ENCODE measurements around the gene MACROD2.

The MACROD2 gene

DNA sequence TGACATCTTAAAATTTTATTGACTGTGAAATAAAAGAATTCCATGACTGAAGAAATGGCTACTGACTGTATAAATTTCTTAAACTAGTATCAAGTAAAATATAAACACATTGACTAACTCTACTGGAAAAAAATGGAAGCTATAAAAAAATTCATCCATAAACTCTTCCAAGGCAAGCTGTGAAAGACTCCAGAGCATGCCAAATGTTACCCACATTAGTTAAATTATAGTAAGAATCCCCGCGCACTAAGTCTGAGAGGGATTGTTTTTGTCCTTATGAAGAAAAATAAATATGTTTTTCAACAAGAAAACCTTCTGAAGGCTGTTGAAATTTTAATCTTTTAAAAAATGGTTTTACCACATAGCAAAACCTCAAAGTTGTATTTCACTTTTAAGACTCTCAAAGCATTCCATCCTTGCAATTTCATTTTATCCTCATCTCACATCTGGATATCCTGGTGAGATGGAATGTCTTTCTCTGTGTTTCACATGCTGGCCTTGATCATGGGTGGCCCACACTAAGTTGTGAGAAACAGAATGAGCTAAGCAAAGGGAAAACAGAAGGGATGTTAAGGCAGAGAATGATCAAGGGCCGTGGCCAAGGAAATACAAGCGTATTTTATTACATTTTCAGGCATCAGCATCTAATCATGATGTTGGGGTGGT, 1845.5 kb downstream of the MACROD2 start:
- no peak for DNase-seq (ENCODE audit: low read depth, low spot score)

DNA sequence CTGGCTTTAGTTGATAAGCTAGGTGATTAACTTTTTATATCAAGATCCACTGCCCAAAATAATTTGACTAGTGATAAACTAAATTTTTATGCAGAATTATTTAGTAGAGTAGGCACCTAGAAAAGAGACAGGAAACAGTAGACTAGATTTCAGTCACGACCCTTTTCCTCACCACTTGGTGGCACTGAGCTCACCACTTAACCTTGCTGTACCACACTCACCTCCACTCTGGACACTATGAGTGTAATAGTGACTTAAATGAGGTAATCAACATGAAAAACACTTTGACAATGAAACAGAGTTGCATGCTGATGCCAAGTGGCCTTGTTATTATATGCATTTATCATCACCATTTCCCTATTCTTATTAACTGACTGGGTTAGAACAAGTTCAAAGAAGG, 1847.6 kb downstream of the MACROD2 start:
- no peak for DNase-seq (ENCODE audit: low read depth, low spot score)

DNA sequence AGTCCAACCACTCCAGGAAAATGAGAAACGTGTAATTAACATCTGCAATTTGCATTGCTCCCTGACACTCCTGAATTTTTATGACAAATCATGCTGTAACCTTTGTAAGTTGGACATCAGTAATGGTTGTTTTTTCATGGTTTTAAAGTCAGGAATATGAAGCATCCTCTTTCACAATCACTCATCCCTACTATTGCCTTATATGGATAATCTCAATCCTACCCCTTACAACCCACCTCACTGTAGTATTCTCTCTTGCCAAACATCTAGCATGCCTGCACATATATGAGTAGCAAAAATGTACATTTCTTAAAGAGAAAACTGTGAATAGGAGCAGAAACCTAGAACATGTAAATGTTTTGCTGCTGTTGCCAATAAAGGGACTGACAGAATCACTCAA, 1848.5 kb downstream of the MACROD2 start:
- no peak for DNase-seq (ENCODE audit: low read depth, low spot score)

DNA sequence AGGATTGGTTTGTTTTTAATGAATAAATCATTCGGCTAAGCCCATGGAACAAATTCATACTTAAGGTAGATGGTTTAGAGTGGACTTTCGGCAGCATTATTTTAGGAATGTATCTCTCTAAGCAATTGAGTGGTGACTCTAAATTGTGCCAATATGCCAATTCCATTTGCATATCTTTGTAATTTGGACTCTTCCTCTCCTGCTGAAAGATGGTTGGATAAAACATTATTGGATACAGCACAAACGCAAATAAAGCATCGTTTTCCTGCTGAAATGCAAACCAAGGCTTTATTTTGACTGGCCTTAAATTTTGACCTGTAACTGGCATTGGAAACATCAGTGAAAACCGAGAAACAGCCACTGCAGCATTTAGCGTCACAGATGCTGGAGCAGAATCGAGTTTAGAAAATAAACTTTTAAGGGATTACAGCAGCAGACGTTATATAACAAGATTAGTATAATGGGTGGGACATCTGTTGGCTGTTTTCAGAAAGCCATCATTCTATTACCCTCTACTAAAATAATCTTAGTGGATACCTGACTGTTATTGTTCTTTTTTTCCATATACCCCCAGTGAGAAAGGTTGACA, 1852.0 kb downstream of the MACROD2 start:
- DNase-seq (ENCODE audit: low read depth, low spot score), result no peak

DNA sequence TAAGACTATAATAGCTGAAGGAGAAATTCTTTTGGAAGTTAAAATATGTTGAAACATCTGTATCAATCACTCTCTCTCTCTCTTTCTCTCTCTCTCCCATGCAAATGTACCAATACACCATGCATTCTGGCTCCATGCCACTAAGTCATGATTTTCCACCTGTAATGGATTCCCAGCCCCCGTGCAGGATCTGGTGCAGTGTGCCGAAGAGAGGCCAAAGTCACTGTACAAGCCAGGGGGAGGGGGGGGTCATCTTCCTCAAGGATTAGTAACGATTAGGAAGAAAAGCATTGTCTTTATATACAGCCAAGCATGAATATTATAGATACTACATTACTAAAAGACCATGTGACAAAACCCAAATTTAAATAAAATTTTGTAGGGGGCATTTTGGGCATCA, 1852.8 kb downstream of the MACROD2 start:
- DNase-seq (ENCODE audit: low read depth, low spot score), result no peak

DNA sequence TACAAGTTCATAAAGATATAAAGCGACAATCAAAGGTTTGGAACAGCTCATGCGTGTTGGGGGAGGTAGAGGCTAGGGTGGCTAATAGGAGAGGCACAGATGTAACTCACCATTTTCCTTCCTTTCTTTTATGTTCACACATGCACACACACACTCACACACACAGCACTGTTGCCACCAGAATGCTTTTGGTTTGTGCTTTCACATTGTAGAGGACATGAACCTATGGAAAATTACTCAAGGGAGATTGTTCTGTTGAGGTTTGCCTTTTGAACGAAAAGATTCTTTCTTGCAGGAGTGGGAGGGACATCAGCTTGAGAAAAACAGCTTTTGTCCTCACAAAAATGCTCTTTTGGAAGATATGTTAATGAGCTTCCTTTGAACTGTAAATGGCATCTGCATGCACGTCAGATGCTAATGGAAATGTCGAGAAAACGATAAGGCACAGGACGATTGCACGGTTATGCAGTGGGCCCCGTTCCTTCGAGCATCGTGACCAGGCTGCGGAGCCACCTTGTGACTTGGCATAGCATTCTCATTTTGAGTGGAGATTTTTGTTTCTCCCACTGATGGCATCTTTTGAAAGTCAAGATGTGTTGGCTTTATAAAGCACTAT, 1853.8 kb downstream of the MACROD2 start:
- no peak for DNase-seq (ENCODE audit: low read depth, low spot score)

DNA sequence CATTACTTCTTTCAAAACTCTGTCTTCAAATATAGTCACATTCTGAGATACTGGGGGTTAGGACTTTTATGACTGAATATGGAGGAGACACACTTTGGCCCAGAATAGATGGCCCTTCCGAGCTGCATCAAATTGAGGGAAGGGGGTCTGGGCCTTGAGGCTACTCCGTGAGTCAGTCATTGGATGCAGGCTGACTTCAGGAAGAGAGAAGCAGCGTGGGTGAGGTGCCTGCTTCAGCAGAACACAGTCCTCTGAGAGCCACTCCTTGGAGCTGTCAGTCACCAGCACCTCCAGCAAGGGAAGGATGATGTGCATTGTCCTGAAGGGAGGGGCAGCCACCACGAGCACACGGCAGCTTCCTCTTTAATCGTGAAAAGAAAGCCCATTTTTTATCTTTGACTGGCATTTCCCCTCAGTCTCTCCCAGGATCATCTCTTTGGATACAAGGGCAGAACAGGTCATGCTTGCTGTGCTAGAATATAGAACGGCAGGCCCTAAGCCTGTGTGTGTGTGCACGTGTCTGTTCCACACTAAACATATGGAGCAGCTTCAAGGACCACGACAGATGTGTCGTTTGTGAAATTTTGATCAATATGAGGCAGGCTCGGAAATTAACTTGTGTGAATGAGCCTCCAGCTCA, 1856.4 kb downstream of the MACROD2 start:
- DNase-seq (ENCODE audit: low read depth, low spot score), result no peak

DNA sequence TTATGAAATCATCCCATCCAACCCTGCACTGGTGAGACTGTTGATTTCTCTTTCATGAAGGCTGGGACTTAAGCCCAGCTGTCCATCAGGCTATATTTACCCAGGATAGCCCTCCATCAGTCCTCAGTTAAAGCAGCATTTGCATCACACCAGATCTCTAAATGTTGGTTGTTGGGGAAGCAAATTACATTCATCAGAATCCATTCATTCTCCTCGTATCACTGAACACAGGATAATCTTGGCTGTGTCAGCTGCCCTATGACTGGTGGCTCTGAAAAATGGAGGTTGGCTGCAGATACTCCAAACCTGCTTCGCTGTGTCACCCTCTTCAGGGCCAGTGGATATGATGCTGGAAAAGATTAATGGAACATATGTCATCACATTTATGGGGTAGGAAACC, 1859.6 kb downstream of the MACROD2 start:
- no peak for DNase-seq (ENCODE audit: low read depth, low spot score)

DNA sequence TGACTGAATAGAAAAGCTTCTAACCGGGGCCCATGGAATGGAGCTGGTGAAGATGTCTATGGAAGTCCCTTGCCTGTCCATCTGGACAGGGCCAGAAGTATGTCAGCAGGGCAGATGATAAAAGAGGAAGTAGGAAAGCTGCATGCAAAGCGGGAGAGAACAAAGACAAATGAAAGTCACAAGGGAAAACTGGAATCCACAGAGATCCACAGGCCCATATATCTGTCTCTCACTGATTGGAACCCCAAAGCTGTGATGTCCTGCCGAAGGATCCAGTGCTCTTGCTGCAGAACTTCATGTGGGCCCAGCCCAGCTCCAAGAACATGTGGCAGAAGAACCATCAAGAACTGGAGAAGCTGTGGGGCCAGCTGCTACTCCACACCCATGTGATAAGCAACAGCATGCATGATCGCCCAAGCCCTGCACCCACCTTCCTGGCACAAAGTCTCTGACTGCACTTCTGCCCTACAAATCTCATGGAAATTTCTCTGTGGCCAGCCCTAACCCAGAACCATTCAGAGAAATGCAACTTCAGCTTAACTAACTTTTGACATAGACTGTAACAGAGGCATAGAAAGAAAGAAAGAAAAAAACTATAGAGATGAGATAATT, 1862.0 kb downstream of the MACROD2 start:
- no peak for DNase-seq (ENCODE audit: low read depth, low spot score)

DNA sequence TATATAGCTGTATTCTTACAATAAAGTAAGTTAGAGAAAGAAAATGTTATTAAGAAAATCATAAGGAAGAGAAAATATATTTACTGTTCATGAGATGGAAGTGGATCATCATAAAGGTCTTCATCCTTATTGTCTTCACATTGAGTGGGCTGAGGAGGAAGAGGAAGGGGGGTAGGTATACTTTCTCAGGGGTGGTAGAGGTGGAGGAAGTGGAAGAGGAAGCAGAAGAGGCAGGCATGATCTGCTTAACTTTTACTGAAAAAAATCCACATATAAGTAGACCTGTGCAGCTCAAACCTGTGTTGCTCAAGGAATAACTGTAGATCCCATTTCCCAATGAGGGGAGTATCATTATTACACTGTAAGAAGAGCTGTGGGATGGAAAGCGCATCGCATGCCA, 1863.7 kb downstream of the MACROD2 start:
- DNase-seq (ENCODE audit: low read depth, low spot score), result no peak

DNA sequence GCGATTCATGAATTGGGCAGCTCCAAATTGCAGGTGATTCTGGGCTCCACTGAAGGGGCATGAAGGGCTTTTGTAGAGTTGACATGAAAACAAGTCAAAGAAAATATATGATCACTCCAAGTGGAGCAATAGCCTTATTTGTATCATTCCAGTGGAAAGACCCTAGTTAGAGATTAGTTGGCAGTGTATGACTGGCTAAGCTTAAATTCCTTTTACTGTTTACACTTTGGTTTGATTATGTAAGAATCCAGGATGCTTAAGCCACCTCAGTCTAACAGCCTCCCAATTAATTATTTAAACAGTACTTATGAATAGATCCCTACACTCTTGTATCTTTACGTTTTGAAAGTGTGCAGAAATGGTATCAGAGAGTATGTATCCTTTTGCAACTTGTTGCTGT, 1865.5 kb downstream of the MACROD2 start:
- no peak for DNase-seq (ENCODE audit: low read depth, low spot score)

DNA sequence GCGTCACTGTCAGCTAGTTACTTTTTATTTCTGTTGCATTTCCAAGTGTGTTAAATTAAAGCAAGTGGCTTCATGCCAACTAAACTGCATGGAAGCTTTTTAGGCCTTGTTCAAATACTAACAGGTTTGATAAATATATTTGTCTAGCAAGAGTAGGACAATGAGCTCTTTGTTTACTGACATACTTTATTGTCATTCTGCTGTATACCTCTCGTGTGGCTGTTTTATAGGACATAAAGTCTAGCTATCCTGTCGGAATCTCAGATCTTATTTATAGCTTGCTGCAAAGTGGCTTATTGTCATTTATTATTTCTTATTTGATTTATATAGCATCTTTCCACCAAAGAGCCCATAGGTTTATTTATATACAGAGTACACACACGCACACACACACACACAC, 1866.9 kb downstream of the MACROD2 start:
- no peak for DNase-seq (ENCODE audit: low read depth, low spot score)

DNA sequence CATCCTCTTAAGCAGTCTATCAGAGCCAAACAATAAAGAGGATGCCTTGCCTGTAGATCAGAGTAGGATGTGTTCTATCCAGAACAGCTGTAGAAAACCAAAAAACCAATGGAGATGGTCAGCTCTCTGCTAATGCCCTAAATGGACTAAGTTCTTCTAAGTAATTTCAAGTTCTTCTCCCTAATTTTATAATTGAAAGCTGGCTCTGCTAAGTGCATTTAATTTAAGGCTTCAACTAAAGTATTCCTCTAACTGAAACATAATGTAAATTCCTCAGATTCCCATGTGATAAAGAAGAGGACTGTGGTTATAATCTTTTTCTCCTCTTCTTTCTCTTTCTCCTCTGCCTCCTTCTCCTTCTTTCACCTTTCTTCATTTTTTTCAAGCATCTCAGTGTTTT, 1868.4 kb downstream of the MACROD2 start:
- DNase-seq (ENCODE audit: low read depth, low spot score), result no peak

DNA sequence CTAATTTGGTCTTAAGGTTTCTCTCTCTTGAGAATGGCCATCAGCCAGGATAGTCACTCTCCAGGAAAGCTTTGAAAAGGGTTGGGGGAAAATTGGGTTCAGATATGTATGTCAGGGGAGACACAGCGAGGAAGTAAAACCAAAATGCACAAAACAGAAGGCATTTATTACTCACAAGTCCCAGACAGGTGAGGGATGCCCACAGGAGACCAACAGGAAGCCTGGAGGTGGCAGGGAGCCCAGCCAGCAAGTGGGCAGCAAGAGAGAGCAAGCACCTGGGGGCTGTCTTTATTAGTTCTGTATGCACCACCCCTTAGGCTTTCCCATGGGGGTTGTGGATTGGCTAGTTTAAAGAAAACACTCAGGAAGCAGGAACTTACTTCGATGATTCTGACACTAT, 1870.2 kb downstream of the MACROD2 start:
- no peak for DNase-seq (ENCODE audit: low read depth, low spot score)

DNA sequence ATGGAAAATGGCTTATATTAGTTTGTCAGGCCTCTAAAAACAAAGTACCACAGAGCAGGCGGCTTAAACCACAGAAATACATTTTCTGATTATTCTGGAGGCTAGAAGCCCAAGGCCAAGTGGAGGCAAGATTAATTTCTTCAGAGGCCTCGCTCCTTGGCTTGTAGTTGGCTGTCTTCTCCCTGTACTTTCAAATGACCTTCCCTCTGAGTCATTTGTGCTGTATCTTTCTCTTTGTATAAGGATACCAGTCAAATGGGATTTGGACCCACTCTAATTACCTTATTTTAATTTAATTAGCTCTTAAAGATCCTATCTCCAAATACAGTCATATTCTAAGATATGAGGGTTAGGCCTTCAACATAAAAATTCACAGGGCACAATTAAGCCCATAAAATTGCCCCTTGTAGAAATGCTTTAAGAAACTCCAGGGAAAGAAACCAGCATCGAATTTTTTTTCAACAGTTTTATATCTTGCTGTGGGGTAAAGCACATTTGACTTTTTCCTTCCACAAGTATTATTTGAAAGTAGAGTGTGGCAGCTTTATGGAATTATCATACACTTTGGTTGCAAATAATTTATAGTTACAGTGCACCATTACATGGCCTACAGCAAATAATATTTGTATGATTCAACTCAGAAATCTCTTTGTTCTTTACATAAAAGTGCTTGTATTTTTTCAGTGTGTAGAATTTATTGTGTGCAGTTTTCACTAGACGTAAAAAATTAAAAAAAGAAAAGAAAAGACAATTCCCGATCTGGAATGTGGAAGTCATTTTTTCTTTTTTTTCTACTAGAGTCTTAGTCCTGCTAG, 1871.8 kb downstream of the MACROD2 start:
- DNase-seq (ENCODE audit: low read depth, low spot score), result no peak

DNA sequence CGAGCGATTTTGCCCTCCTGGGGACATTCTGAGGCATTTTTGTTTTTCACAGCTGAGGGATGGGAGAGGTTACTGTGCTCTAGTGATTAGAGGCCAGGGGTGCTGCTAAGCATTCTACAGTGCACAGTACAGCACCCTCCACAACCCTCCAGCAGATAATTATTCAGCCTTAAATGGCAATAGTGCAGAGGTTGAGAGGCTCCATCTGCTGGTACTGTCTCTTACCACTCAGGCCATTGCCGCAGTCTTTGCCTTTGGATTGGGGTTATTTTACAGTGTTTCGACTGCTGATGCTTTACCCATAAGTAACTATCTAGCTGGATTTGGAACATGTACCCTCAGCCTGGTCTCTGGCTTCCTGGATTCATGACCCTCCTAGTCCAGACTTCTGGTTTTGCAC, 1872.6 kb downstream of the MACROD2 start:
- no peak for DNase-seq (ENCODE audit: low read depth, low spot score)

DNA sequence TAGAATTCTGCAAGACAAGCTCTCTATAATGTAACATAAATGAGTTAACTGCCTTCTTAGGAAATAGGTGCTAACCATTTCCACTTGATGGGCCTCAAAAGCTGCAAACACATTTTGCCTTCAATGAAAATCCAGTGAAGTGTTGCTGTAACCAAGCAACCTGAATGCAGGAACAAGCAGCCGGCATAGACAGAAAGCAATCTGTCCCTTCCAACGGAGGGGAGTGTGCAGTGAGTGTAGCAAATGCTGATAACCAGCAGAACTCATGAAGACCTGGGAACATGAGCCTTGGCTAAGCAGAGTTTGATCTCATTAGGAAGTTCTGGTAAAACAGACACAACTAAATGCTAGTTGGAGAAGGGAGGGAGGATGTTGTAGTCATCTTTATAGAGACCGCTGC, 1880.1 kb downstream of the MACROD2 start:
- no peak for DNase-seq (ENCODE audit: low read depth, low spot score)

DNA sequence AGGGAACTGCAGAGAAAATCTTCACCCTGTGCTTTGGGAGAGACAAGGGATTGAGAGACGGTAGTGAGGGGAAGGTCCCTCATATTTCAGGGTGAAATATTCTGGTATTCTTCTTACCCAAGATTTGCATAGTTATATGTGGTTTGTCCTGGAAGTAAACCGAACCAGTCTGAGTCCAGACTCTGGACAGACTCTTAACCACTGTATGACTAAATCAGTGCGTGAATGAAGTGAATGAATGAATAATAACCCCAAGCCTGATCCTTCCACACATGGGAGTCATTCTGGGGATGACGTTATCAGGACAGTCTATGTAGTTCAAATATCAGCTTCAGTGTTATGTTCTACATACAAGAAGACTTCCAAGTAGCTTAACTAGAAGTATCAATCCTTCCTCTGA, 1887.2 kb downstream of the MACROD2 start:
- no peak for DNase-seq (ENCODE audit: low read depth, low spot score)

DNA sequence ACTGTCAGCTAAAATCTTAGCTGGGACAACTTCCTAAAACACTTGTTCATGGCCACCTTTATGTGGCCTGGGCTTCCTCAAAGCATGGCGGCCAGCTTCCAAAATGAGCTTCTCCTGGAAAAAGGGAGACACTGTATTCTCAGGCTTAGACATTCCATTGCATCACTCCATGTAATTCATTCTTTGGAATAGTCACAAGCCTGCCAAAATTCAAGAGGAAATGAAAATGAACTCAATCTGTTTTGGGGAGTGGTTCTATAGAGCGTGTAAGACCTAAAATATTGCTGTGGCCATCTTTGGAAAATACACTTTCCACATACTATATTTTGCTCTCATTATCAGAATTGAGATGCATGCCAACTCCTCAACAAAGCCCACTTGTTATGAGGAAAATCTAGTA, 1890.9 kb downstream of the MACROD2 start:
- DNase-seq (ENCODE audit: low read depth, low spot score), result no peak

DNA sequence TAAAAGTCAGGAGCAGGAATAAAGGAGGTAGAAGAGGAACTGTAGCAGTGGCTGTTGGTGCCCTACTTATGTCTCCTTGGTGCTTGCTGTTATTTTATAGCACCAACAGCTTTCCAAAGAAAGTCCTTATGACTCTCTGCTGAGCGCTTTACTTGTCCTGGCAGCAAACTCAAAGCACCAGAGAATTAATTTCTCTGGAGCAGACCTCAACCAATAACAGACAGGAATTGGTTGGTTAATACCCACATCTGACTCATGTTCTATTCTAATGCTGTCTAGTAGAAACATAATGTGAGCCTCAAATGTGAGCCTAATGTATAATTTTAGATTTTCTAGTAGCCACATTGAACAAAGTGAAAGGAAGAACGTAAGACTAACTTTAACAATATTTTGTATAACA, 1892.1 kb downstream of the MACROD2 start:
- no peak for DNase-seq (ENCODE audit: low read depth, low spot score)

DNA sequence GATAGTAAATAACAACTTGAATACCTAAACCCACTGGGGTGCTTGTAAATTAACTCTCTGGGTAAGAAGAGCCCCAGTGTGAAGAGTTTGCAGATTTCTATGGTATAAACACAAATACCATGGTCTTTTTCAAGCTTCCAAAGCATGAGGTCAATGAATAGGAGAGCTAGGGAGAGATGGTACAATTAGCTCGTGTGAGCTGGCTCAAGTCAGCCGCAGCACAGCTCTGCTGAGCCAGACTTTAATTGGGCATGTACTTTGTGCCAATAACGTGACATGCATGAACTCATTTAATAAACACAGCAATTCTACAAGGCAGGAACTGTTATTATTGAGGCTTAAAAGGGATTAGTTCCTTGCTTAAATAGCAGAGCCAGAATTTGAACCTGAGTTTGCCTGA, 1893.7 kb downstream of the MACROD2 start:
- no peak for DNase-seq (ENCODE audit: low read depth, low spot score)
